ENCODE results near the gene TRAPPC12.

DNA sequence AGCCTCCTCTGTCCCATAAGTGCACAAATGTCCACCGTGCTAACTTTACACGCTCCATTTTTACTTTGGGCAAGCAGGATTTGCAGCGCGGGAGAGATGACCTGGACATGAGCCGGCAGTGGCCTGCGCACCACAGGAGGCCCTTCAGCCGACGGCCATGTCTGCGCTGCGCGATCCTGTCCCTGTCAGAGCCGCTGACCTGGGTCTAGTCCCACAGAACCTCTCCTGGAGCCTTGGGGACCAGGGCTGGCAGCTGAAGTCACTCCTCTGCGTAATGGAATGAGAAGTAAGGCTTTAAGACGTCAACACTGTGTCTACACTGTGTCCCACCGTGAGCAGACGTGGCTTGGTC is 110.2 kb downstream of the TRAPPC12 start:
- TF ChIP-seq, protein P1, sequence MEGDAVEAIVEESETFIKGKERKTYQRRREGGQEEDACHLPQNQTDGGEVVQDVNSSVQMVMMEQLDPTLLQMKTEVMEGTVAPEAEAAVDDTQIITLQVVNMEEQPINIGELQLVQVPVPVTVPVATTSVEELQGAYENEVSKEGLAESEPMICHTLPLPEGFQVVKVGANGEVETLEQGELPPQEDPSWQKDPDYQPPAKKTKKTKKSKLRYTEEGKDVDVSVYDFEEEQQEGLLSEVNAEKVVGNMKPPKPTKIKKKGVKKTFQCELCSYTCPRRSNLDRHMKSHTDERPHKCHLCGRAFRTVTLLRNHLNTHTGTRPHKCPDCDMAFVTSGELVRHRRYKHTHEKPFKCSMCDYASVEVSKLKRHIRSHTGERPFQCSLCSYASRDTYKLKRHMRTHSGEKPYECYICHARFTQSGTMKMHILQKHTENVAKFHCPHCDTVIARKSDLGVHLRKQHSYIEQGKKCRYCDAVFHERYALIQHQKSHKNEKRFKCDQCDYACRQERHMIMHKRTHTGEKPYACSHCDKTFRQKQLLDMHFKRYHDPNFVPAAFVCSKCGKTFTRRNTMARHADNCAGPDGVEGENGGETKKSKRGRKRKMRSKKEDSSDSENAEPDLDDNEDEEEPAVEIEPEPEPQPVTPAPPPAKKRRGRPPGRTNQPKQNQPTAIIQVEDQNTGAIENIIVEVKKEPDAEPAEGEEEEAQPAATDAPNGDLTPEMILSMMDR (IDR thresholded peaks at IDR 0.05): no peak
- TF ChIP-seq POLR2A (IDR thresholded peaks at IDR 0.05): no peak

All from esophagus squamous epithelium (tissue), 4 donors.